Endothelial cell of umbilical vein (primary cell): ENCODE measurements around the gene MIA2. TPM values are rescaled to one million over a fixed set of nuclear protein-coding genes. Genes with fewer than 3 reads are reported as not detected.

ENCODE experiments used
- BruUV-seq: library from RNA; stranded (reverse); fragments of 400-500 nt; replicated peaks from 2 replicates; lab custom pipeline; 2021; lab: Mats Ljungman, UMichigan
- CTCF ChIA-PET: fragments of 300-600, 350-600 bp; sonication (Branson Sonifier 250); formaldehyde crosslinking; loops from one replicate; lab custom pipeline; 2021; ENCODE audit warnings: antibody characterized with exemption, inconsistent platforms; lab: Charles Lee
- POLR2A ChIA-PET: fragments of 300-600, 350-600 bp; sonication (Branson Sonifier 250); formaldehyde crosslinking; loops from one replicate; lab custom pipeline; 2021; ENCODE audit warnings: antibody characterized with exemption, inconsistent platforms; lab: Charles Lee
- DNase-seq: peaks from one replicate; pipeline ENCODE4 v3.0.0-alpha.2; 2011; ENCODE audit warnings: low read depth, low spot score
- FAIRE-seq: peaks from 2 replicates; lab custom pipeline; 2011; peaks lifted over from hg19 to GRCh38; lab: Jason Lieb, UNC
- H2AFZ ChIP-seq: 2 replicates; pipeline ENCODE4 v1.6.0; 2012; ENCODE audit warnings: low read depth, low read length, control low read depth, inconsistent platforms
- H3K27ac ChIP-seq: 2 replicates; pipeline ENCODE4 v1.5.1; 2011; ENCODE audit warnings: low read depth, mild to moderate bottlenecking, control low read depth, low read length, moderate library complexity; ENCODE audit not compliant: insufficient read depth
- H3K27me3 ChIP-seq, 2 experiments: 2 replicates each; pipeline versions ENCODE4 v1.6.0 to v1.6.1; 2011; ENCODE audit warnings: low read length in 2 of 2, mixed read lengths in 1 of 2; ENCODE audit not compliant: control insufficient read depth in 2 of 2, insufficient read depth in 2 of 2
- H3K36me3 ChIP-seq, 2 experiments: 2 replicates in 1 of 2; 3 replicates in 1 of 2; pipeline ENCODE4 v1.5.1; 2011; ENCODE audit warnings: low read length in 2 of 2, mild to moderate bottlenecking in 1 of 2, moderate library complexity in 1 of 2; ENCODE audit not compliant: control insufficient read depth in 2 of 2, insufficient read depth in 2 of 2; ENCODE audit errors: extremely low read depth in 1 of 2
- H3K4me1 ChIP-seq: 3 replicates; pipeline ENCODE4 v1.5.1; 2011; ENCODE audit warnings: mild to moderate bottlenecking, low read length; ENCODE audit not compliant: control insufficient read depth, insufficient read depth; ENCODE audit errors: extremely low read depth
- H3K4me2 ChIP-seq: 2 replicates; pipeline ENCODE4 v1.6.1; 2011; ENCODE audit warnings: low read length, control low read depth, mixed read lengths; ENCODE audit not compliant: insufficient read depth
- H3K4me3 ChIP-seq, 3 experiments: fragments of 200-600 bp in 1 of 3; sonication (generic), shearing (Covaris generic) in 1 of 3; replicated peaks in 1 of 3; 2 replicates each; pipeline ENCODE4 v1.5.1; 2011 to 2016; ENCODE audit warnings: control low read depth in 3 of 3, low read length in 3 of 3, mild to moderate bottlenecking in 2 of 3, inconsistent platforms in 1 of 3, low read depth in 1 of 3, moderate library complexity in 1 of 3; ENCODE audit not compliant: insufficient read depth in 1 of 3
- H3K79me2 ChIP-seq: 2 replicates; pipeline ENCODE4 v1.6.0; 2012; ENCODE audit warnings: low read length, inconsistent platforms; ENCODE audit not compliant: control insufficient read depth, insufficient read depth
- H3K9ac ChIP-seq: replicated peaks from 2 replicates; pipeline ENCODE3; 2011; ENCODE audit warnings: low read length, control low read depth; ENCODE audit not compliant: insufficient read depth; ENCODE audit errors: extremely low read depth
- H3K9me1 ChIP-seq: replicated peaks from 3 replicates; pipeline ENCODE4 v1.6.0; 2011; ENCODE audit warnings: mild to moderate bottlenecking, low read length; ENCODE audit not compliant: control insufficient read depth, insufficient read depth; ENCODE audit errors: extremely low read depth
- H3K9me3 ChIP-seq: replicated peaks from 2 replicates; pipeline ENCODE4 v1.5.1; 2012; ENCODE audit warnings: low read length, inconsistent platforms; ENCODE audit not compliant: control insufficient read depth, insufficient read depth
- H4K20me1 ChIP-seq: replicated peaks from 2 replicates; pipeline ENCODE3; 2011; ENCODE audit warnings: mild to moderate bottlenecking, low read length; ENCODE audit not compliant: control insufficient read depth, insufficient read depth; ENCODE audit errors: extremely low read depth
- EZH2 ChIP-seq: IDR thresholded peaks from 2 replicates; pipeline ENCODE4 v1.6.1; 2012; ENCODE audit warnings: borderline replicate concordance, low read depth, mild to moderate bottlenecking, moderate library complexity, low read length, inconsistent platforms; ENCODE audit not compliant: severe bottlenecking
- FOS ChIP-seq: IDR thresholded peaks from 2 replicates; pipeline ENCODE4 v1.6.1; 2011; ENCODE audit warnings: mild to moderate bottlenecking, low read length, moderate library complexity, borderline replicate concordance; ENCODE audit not compliant: insufficient read depth
- GATA2 ChIP-seq: IDR thresholded peaks from 2 replicates; pipeline ENCODE4 v1.7.0; 2011; ENCODE audit warnings: low read depth, mild to moderate bottlenecking, moderate library complexity, mixed read lengths, low read length; ENCODE audit not compliant: insufficient read length, insufficient read depth
- JUN ChIP-seq: IDR thresholded peaks from 2 replicates; pipeline ENCODE4 v1.6.1; 2011; ENCODE audit warnings: borderline replicate concordance, low read depth; ENCODE audit not compliant: insufficient read length, insufficient read depth
- MYC ChIP-seq: IDR thresholded peaks from one replicate; pipeline ENCODE4 v1.6.1; 2011; ENCODE audit warnings: mild to moderate bottlenecking, low read depth, low read length
- POLR2A ChIP-seq: IDR thresholded peaks from 2 replicates; pipeline ENCODE4 v1.6.1; 2012; ENCODE audit warnings: low read depth, mild to moderate bottlenecking, control low read depth, low read length
- POLR2AphosphoS5 ChIP-seq: IDR thresholded peaks from 2 replicates; pipeline ENCODE4 v1.6.1; 2012; ENCODE audit warnings: low read depth, mild to moderate bottlenecking, control low read depth, low read length, moderate library complexity; ENCODE audit not compliant: insufficient read depth
- dilution Hi-C: fragments of 300-500 bp; cut with MboI; formaldehyde crosslinking; loops from one replicate; pipeline ENCODE4 v1.15.0; 2019; ENCODE audit warnings: low sequenced_read_pairs; ENCODE audit not compliant: extremely low pct_ligation_motif_present
- intact Hi-C: fragments of 100-400 bp; cut with micrococcal nuclease; formaldehyde crosslinking; loops from one replicate; pipeline ENCODE4 v1.10.0; 2022
- polyA plus RNA-seq, 4 experiments: library from polyadenylated mRNA; depleted of rRNA in 3 of 4; stranded (reverse) in 3 of 4; unstranded in 1 of 4; fragments of >200 nt; gene quantifications; 2 replicates each; pipeline versions ENCODE4 v1.2.1 to v1.2.3, GENCODE V29; 2011 to 2012; ENCODE audit warnings: missing spikeins in 1 of 4
- total RNA-seq: library from RNA; stranded (reverse); gene quantifications from 2 replicates; pipeline ENCODE4 v1.2.3, GENCODE V29; 2021
- TF ChIP-seq, protein P1 (sequence below): IDR thresholded peaks from 2 replicates; pipeline ENCODE4 v1.6.1; 2011; ENCODE audit not compliant: insufficient read depth, insufficient read length
- TF ChIP-seq, protein P2 (sequence below), 2 donors: IDR thresholded peaks; 1 replicate in 1 of 2; 2 replicates in 1 of 2; pipeline ENCODE4 v1.5.1; 2011; ENCODE audit warnings: low read length in 2 of 2, mild to moderate bottlenecking in 2 of 2, moderate library complexity in 2 of 2, control low read depth in 1 of 2, inconsistent platforms in 1 of 2, low read depth in 1 of 2; ENCODE audit not compliant: insufficient read depth in 1 of 2; ENCODE audit errors: extremely low read depth in 1 of 2

MIA2 gene
- total and polyA plus RNA-seq, 2 donors (not counting 3 experiments of a cell fraction or from before 2014, with no cell fraction given), result 9.4 to 14.9 TPM

DNA sequence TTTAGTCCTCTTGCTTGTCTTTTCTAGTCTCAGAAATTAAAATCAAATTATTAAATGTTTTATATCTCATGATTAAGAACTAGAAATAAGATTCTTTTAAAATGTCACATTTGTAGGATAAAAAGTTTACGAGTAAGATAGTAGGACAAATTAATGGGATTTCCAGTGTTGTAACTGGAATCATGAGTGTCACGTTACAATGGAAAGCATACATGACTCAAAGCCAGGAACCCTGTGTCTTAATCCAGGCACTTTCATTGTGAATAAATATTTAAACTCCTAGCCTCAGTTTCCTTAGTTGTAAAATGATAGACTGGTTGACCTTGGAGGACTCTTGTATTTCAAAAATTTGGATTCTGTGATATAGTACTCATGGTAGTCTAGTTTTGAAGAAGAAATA, 84.9 kb downstream of the MIA2 start:
- H3K79me2 ChIP-seq, result no peaks in the 10 kb centered on the region
- H3K9me3 ChIP-seq, result no peaks in the 10 kb centered on the region
- peaks cover 7% of the 10 kb centered on the region for H3K4me1 ChIP-seq
- H3K4me2 ChIP-seq, result no peak overlapping the region
- DNase-seq (no peak), FAIRE-seq (no peak)
- intact Hi-C loops, result no loop called here
- no peak overlapping the region for H2AFZ ChIP-seq
- no peak overlapping the region for H3K9ac ChIP-seq
- ChIA-PET CTCF (no interaction called here), POLR2A (no interaction called here)
- TF ChIP-seq FOS (no peak), POLR2A (no peak), EZH2 (no peak), JUN (no peak), POLR2AphosphoS5 (no peak), GATA2 (no peak), MYC (no peak)
- TF ChIP-seq, protein P1, sequence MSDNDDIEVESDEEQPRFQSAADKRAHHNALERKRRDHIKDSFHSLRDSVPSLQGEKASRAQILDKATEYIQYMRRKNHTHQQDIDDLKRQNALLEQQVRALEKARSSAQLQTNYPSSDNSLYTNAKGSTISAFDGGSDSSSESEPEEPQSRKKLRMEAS, result no peak
- TF ChIP-seq, protein P2, sequence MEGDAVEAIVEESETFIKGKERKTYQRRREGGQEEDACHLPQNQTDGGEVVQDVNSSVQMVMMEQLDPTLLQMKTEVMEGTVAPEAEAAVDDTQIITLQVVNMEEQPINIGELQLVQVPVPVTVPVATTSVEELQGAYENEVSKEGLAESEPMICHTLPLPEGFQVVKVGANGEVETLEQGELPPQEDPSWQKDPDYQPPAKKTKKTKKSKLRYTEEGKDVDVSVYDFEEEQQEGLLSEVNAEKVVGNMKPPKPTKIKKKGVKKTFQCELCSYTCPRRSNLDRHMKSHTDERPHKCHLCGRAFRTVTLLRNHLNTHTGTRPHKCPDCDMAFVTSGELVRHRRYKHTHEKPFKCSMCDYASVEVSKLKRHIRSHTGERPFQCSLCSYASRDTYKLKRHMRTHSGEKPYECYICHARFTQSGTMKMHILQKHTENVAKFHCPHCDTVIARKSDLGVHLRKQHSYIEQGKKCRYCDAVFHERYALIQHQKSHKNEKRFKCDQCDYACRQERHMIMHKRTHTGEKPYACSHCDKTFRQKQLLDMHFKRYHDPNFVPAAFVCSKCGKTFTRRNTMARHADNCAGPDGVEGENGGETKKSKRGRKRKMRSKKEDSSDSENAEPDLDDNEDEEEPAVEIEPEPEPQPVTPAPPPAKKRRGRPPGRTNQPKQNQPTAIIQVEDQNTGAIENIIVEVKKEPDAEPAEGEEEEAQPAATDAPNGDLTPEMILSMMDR (IDR thresholded peaks at IDR 0.05; ENCODE audit: extremely low read depth in 1 of 2, insufficient read depth in 1 of 2, low read depth in 1 of 2, low read length in 2 of 2), result no peak
- no peaks in the 10 kb centered on the region for H4K20me1 ChIP-seq
- no peak overlapping the region for H3K4me3 ChIP-seq
- H3K27me3 ChIP-seq, result no peaks in the 10 kb centered on the region
- H3K9me1 ChIP-seq, result no peaks in the 10 kb centered on the region
- dilution Hi-C loops, result no loop called here
- peaks cover 0 to 6% of the 10 kb centered on the region in 2 experiments for H3K36me3 ChIP-seq
- BruUV-seq, result no TSS peak
- H3K27ac ChIP-seq, result no peak overlapping the region
